Peyer's patch (tissue), 4 donors: ENCODE data around the gene FAM222A.

Source experiments
- CTCF ChIP-seq, 6 experiments: fragments of 450-650 bp in 4 of 6; fragments of 200-600 bp in 2 of 6; sonication (generic) in 1 of 6; IDR thresholded peaks; one replicate each; pipeline ENCODE4 v1.5.1; 2017 to 2019; ENCODE audit warnings: antibody characterized with exemption in 6 of 6, mild to moderate bottlenecking in 3 of 6, moderate library complexity in 1 of 6
- POLR2A ChIP-seq, 2 donors: fragments of 450-650 bp; IDR thresholded peaks; one replicate each; pipeline ENCODE4 v1.5.1; 2017; ENCODE audit warnings: antibody characterized with exemption in 2 of 2, mild to moderate bottlenecking in 2 of 2, moderate library complexity in 2 of 2

- TF ChIP-seq CTCF (IDR thresholded peaks at IDR 0.05) = no peak
- no peak for TF ChIP-seq POLR2A (IDR thresholded peaks at IDR 0.05)
Observed at GRCh38 chr12:109664402-109664801, 49.2 kb upstream of the FAM222A start.
